ENCODE results near the gene MESP2. TPM values are rescaled to one million over a fixed set of nuclear protein-coding genes. Genes with fewer than 3 reads are reported as not detected.

MESP2 gene
- total and polyA plus RNA-seq, 9 of the 15 experiments (the other 6 are each of a cell fraction or from before 2014, with no cell fraction given) = 0.08 to 0.82 (median 0.37) TPM

GRCh38 chr15:89749951-89750559 lies 26.1 kb upstream of the MESP2 start:
- Histone ChIP-seq H3K4me1 (replicated peaks in 1 of 2; ENCODE audit: control insufficient read depth in 2 of 2, insufficient read depth in 2 of 2, low read length in 2 of 2) (peaks cover 0 to 35% of the 10 kb centered on the region in 2 experiments; a peak in 3 of 5 replicates), H3K36me3 (ENCODE audit: control insufficient read depth, insufficient read depth, low read length) (no peaks in the 10 kb centered on the region), H3K9ac (ENCODE audit: insufficient read depth in 1 of 2, low read depth in 2 of 2, low read length in 2 of 2) (peak overlapping the region in 1 of 2 experiments; percentile 78; a peak in 3 of 4 replicates), H3K4me3 (peak overlapping the region; percentile 60), H2AFZ (ENCODE audit: low read depth, low read length) (peak overlapping the region; percentile 93), H3K4me2 (ENCODE audit: insufficient read depth, low read length) (peak overlapping the region; percentile 63; the same call in 1 of the 2 replicates), H4K20me1 (replicated peaks; ENCODE audit: control insufficient read depth, insufficient read depth, low read length) (no peaks in the 10 kb centered on the region; the same call in 1 of the 2 replicates), H3K9me1 (ENCODE audit: control insufficient read depth, insufficient read depth, low read length) (no peaks in the 10 kb centered on the region), H3K9me3 (replicated peaks; ENCODE audit: control insufficient read depth, insufficient read depth, low read depth, low read length) (no peaks in the 10 kb centered on the region), H3K79me2 (ENCODE audit: control insufficient read depth, insufficient read depth, low read length) (no peaks in the 10 kb centered on the region), H3K27ac (ENCODE audit: extremely low read depth, low read depth, low read length) (no peak overlapping the region), H3K27me3 (ENCODE audit: control insufficient read depth in 2 of 2, insufficient read depth in 2 of 2, low read length in 2 of 2) (peaks cover 0 to 24% of the 10 kb centered on the region in 2 experiments; a peak in 3 of 5 replicates)
- 74% methylated on average over 21 of the region's 41 CpGs for WGBS (ENCODE audit: insufficient coverage, low coverage, missing lambda C conversion rate)
- ChIA-PET POLR2A (interaction anchor here (0.6 to 1.0 kb wide), 2 partner anchors 9 to 32 kb away, joined by 3 to 4 read pairs; no protein-coding TSS in a partner anchor), CTCF (ENCODE audit: low intra/inter-chr PET ratio) (interaction anchor here (0.7 to 1.6 kb wide), 2 partner anchors 11 to 125 kb away, joined by 4 to 5 read pairs; no protein-coding TSS in a partner anchor)
- FAIRE-seq = no peak
- in situ Hi-C loops (cut with MboI) (loop anchor here (10.0 kb wide), 1 partner anchor 345 kb away; no protein-coding TSS in a partner anchor), intact Hi-C loops (cut with micrococcal nuclease) (loop anchor here (10.0 kb wide), 1 partner anchor 535 kb away; no protein-coding TSS in a partner anchor)
- no TSS peak for BruUV-seq (replicated peaks)
- no peak for ATAC-seq
- no peak for TF ChIP-seq GTF2B (IDR thresholded peaks at IDR 0.05; ENCODE audit: extremely low read depth, insufficient read length)
- no peak for TF ChIP-seq CBX5 (IDR thresholded peaks at IDR 0.05; ENCODE audit: borderline replicate concordance, low read depth)
- TF ChIP-seq ZBTB7A (IDR thresholded peaks at IDR 0.05; ENCODE audit: borderline replicate concordance, control insufficient read depth, low read depth, low read length) = peak; percentile 36; the same call in 1 of the 2 replicates
- TF ChIP-seq NFYB (IDR thresholded peaks at IDR 0.05; ENCODE audit: extremely low read depth, insufficient read length) = no peak
- no peak for TF ChIP-seq MEF2A (IDR thresholded peaks at IDR 0.05; ENCODE audit: control insufficient read depth, low read depth, low read length)
- TF ChIP-seq CAMTA2 (CRISPR knock-in tag; conservative IDR thresholded peaks at IDR 0.05) = no peak
- no peak for TF ChIP-seq ZFP91 (CRISPR knock-in tag; IDR thresholded peaks at IDR 0.05)
- TF ChIP-seq ATF4 (CRISPR knock-in tag; IDR thresholded peaks at IDR 0.05) = no peak
- TF ChIP-seq PCBP1 (IDR thresholded peaks at IDR 0.05; ENCODE audit: low read depth, low read length, poor library complexity, severe bottlenecking) = peak; percentile 30
- TF ChIP-seq NBN (IDR thresholded peaks at IDR 0.05; ENCODE audit: low read depth) = no peak
- no peak for TF ChIP-seq ZNF644 (tag; IDR thresholded peaks at IDR 0.05; ENCODE audit: low read depth)
- TF ChIP-seq ZNF740 (CRISPR knock-in tag; IDR thresholded peaks at IDR 0.05) = no peak
- TF ChIP-seq ZNF740 (tag; IDR thresholded peaks at IDR 0.05) = no peak
- no peak for TF ChIP-seq ZNF274 (IDR thresholded peaks at IDR 0.05; ENCODE audit: borderline replicate concordance, low read depth, low read length)
- TF ChIP-seq GTF2F1 (IDR thresholded peaks at IDR 0.05; ENCODE audit: low read depth, low read length) = no peak
- no peak for TF ChIP-seq HDGF (IDR thresholded peaks at IDR 0.05)
- no peak for TF ChIP-seq EZH2 (IDR thresholded peaks at IDR 0.05; ENCODE audit: borderline replicate concordance, low read depth, low read length)
- no peak for DNase-seq (ENCODE audit: extremely low read depth in 1 of 4, low spot score in 3 of 4)
